ENCODE data around the gene OCIAD1.
"Not testable (repeated sequence)": the region's sequence is repeated elsewhere in the genome, so short reads cannot be mapped to it uniquely, and the experiment has no call there.

The OCIAD1 gene

GRCh38 chr4:48889750-48890149 is 58.9 kb downstream of the OCIAD1 start:
- DNase-seq (ENCODE audit: low read depth in 1 of 2, low spot score in 1 of 2): not testable (repeated sequence)

GRCh38 chr4:48891028-48891619 is 60.2 kb downstream of the OCIAD1 start:
- DNase-seq (ENCODE audit: low read depth in 1 of 2, low spot score in 1 of 2): no peak

GRCh38 chr4:48896845-48897244 is 66.0 kb downstream of the OCIAD1 start:
- DNase-seq (ENCODE audit: low read depth in 1 of 2, low spot score in 1 of 2): no peak

GRCh38 chr4:48898733-48899431 is 68.0 kb downstream of the OCIAD1 start:
- DNase-seq (ENCODE audit: low read depth in 1 of 2, low spot score in 1 of 2): no peak

GRCh38 chr4:48899432-48899749 is 68.5 kb downstream of the OCIAD1 start:
- DNase-seq (ENCODE audit: low read depth in 1 of 2, low spot score in 1 of 2): no peak

GRCh38 chr4:48899950-48900349 is 69.1 kb downstream of the OCIAD1 start:
- DNase-seq (ENCODE audit: low read depth in 1 of 2, low spot score in 1 of 2): no peak

GRCh38 chr4:48901196-48901595 is 70.3 kb downstream of the OCIAD1 start:
- no peak for DNase-seq (ENCODE audit: low read depth in 1 of 2, low spot score in 1 of 2)

GRCh38 chr4:48902266-48902665 is 71.4 kb downstream of the OCIAD1 start:
- no peak for DNase-seq (ENCODE audit: low read depth in 1 of 2, low spot score in 1 of 2)

- no peak for DNase-seq (ENCODE audit: low read depth in 1 of 2, low spot score in 1 of 2)
Observed at GRCh38 chr4:48904101-48904500, 73.2 kb downstream of the OCIAD1 start.

- DNase-seq (ENCODE audit: low read depth in 1 of 2, low spot score in 1 of 2): no peak
Observed at GRCh38 chr4:48904541-48905142, 73.8 kb downstream of the OCIAD1 start.

- DNase-seq (ENCODE audit: low read depth in 1 of 2, low spot score in 1 of 2): no peak
Observed at GRCh38 chr4:48905363-48906015, 74.6 kb downstream of the OCIAD1 start.

GRCh38 chr4:48906206-48907173 is 75.6 kb downstream of the OCIAD1 start, which contains the start of gene OCIAD2:
Gene OCIAD2, minus strand, starts transcription at chr4:48906774. Its CDS starts 2,225 bp downstream, at chr4:48904549.
- peak; percentile 69 to 76 for DNase-seq (ENCODE audit: low read depth in 1 of 2, low spot score in 1 of 2)

GRCh38 chr4:48907706-48908477 is 77.0 kb downstream of the OCIAD1 start:
- DNase-seq (ENCODE audit: low read depth in 1 of 2, low spot score in 1 of 2): no peak

GRCh38 chr4:48908687-48909086 is 77.8 kb downstream of the OCIAD1 start:
- no peak for DNase-seq (ENCODE audit: low read depth in 1 of 2, low spot score in 1 of 2)

- peak in 1 of 2 donors; percentile 25 for DNase-seq (ENCODE audit: low read depth in 1 of 2, low spot score in 1 of 2)
Observed at GRCh38 chr4:48909697-48910096, 78.8 kb downstream of the OCIAD1 start.

- DNase-seq (ENCODE audit: low read depth in 1 of 2, low spot score in 1 of 2): no peak
Observed at GRCh38 chr4:48910511-48910910, 79.6 kb downstream of the OCIAD1 start.
